Loucy (cell line): ENCODE measurements around the gene TRANK1.
A peak's percentile ranks its signal among the peaks of the same experiment; 100 is the strongest.

Source experiments
- H2AFZ ChIP-seq: fragments of 200-600 bp; sonication (generic); 2 replicates; pipeline ENCODE4 v1.6.0; 2016; ENCODE audit warnings: antibody characterized with exemption, mild to moderate bottlenecking, low read length, moderate library complexity
- H3F3A ChIP-seq: fragments of 200-600 bp; 2 replicates; pipeline ENCODE4 v1.6.0; 2016; ENCODE audit warnings: antibody characterized with exemption, low read depth, mild to moderate bottlenecking
- H3K27me3 ChIP-seq: fragments of 200-600 bp; sonication (generic); 2 replicates; pipeline ENCODE4 v1.6.1; 2014; ENCODE audit warnings: low read length, mild to moderate bottlenecking; ENCODE audit not compliant: insufficient read depth, poor library complexity, severe bottlenecking
- H3K36me3 ChIP-seq: fragments of 200-600 bp; sonication (generic); 2 replicates; pipeline ENCODE4 v1.6.1; 2016; ENCODE audit warnings: low read length; ENCODE audit not compliant: insufficient read depth
- H3K4me1 ChIP-seq: fragments of 200-600 bp; sonication (generic); 2 replicates; pipeline ENCODE4 v1.5.1; 2014; ENCODE audit warnings: low read length, mild to moderate bottlenecking; ENCODE audit not compliant: insufficient read depth, poor library complexity, severe bottlenecking
- H3K4me2 ChIP-seq: fragments of 200-600 bp; sonication (generic); 2 replicates; pipeline ENCODE4 v1.6.0; 2014; ENCODE audit warnings: antibody characterized with exemption, low read length, low read depth, mild to moderate bottlenecking; ENCODE audit not compliant: poor library complexity, severe bottlenecking
- H3K4me3 ChIP-seq: fragments of 200-600 bp; sonication (generic); 2 replicates; pipeline ENCODE4 v1.5.1; 2014; ENCODE audit warnings: low read length, mild to moderate bottlenecking, mixed read lengths; ENCODE audit not compliant: poor library complexity, severe bottlenecking
- H3K79me2 ChIP-seq: fragments of 200-600 bp; sonication (generic); 2 replicates; pipeline ENCODE4 v1.6.1; 2014; ENCODE audit warnings: low read length; ENCODE audit not compliant: insufficient read depth
- H3K9ac ChIP-seq: fragments of 200-600 bp; sonication (generic); 2 replicates; pipeline ENCODE4 v1.6.0; 2014; ENCODE audit warnings: mild to moderate bottlenecking, low read depth, low read length, moderate library complexity; ENCODE audit not compliant: poor library complexity, severe bottlenecking
- H3K9me2 ChIP-seq: fragments of 200-600 bp; sonication (generic); replicated peaks from 2 replicates; pipeline ENCODE4 v1.6.1; 2016; ENCODE audit warnings: low read depth, low read length, mixed read lengths
- H3K9me3 ChIP-seq: fragments of 200-600 bp; sonication (generic); 2 replicates; pipeline ENCODE4 v1.6.1; 2014; ENCODE audit warnings: mild to moderate bottlenecking, antibody characterized with exemption, low read length, low read depth; ENCODE audit not compliant: insufficient read depth
- H4K20me1 ChIP-seq: fragments of 200-600 bp; sonication (generic); 2 replicates; pipeline ENCODE4 v1.6.0; 2014; ENCODE audit warnings: antibody characterized with exemption, low read length, mild to moderate bottlenecking; ENCODE audit not compliant: insufficient read depth, poor library complexity, severe bottlenecking
- EZH2phosphoT487 ChIP-seq: fragments of 200-600 bp; IDR thresholded peaks from 2 replicates; pipeline ENCODE4 v1.6.1; 2018; ENCODE audit warnings: antibody characterized with exemption, mild to moderate bottlenecking, moderate library complexity, borderline replicate concordance
- TF ChIP-seq, protein P1 (sequence below): fragments of 200-600 bp; sonication (generic); conservative IDR thresholded peaks from 2 replicates; pipeline ENCODE4 v1.5.1; 2014; ENCODE audit warnings: mild to moderate bottlenecking, antibody characterized with exemption, low read length

Gene TRANK1

DNA sequence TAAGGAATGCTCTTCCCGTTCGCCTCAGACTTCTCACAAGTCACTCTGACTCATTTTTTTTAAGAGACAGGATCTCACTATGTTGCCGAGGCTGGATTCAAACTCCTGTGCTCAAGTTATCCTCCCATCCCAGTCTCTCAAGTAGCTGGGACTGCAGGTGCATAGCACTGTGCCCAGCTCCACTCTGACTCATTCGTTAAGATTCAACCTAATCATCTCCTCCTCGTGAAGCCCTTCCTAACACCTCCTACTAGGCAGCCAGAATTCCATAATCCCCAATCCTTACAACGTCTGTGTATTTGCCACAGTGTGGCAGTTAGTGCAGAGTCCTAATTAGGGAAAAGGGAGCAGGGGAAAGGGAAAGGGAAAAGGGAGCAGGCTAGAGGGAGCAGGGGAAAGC lies 154.1 kb downstream of the TRANK1 start:
- TF ChIP-seq, protein P1, sequence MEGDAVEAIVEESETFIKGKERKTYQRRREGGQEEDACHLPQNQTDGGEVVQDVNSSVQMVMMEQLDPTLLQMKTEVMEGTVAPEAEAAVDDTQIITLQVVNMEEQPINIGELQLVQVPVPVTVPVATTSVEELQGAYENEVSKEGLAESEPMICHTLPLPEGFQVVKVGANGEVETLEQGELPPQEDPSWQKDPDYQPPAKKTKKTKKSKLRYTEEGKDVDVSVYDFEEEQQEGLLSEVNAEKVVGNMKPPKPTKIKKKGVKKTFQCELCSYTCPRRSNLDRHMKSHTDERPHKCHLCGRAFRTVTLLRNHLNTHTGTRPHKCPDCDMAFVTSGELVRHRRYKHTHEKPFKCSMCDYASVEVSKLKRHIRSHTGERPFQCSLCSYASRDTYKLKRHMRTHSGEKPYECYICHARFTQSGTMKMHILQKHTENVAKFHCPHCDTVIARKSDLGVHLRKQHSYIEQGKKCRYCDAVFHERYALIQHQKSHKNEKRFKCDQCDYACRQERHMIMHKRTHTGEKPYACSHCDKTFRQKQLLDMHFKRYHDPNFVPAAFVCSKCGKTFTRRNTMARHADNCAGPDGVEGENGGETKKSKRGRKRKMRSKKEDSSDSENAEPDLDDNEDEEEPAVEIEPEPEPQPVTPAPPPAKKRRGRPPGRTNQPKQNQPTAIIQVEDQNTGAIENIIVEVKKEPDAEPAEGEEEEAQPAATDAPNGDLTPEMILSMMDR: no peak
- TF ChIP-seq EZH2phosphoT487: no peak
- no peaks in the 10 kb centered on the region for H3K9me2 ChIP-seq

DNA sequence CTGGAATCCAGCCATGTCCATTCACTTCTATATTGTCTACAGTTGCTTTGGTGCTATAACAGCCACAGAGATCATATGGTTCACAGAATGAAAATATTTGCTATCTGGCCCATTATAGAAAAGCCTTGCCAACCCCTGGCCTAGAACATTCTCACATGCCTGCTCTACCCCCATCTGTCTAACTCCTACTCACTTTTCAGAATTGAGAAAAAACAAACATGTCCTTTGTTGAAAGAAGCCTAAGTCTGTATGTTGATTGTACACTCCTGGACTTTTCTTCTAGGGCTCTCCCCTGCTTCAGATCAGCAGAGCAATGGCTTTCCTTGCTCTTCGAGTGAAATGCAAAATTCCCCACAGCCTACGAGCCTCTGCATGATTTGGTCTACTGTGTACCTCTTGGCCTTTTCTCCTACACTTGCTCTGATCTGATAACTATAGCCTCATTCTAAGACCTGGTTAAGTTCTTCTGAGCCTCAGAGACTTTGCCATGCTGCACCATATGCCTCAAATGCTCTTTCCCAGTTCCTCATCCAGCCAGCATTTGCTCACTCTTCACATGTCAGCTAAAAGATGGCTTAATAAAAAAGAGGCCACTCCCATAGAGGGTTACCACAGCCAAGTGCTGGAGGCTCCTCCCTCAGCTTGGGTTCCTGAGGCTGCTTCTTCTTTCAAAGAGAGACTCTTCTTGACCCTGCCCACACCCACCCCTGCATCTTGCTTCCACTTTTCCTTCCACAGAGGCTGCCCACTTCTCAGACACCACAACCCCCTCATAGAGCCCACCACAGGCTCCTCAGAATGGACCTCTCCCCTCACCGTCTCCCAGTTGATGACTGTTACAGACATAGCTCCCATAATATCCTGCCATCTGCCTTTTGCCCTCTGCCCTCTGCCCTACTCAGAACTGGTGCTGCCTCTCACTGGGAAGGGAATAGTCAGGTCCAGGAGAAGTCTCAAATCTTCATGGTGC lies 157.6 kb downstream of the TRANK1 start:
- Histone ChIP-seq H3K36me3 (no peaks in the 10 kb centered on the region), H4K20me1 (no peaks in the 10 kb centered on the region), H3K79me2 (no peaks in the 10 kb centered on the region), H3K9ac (no peak overlapping the region), H3K27me3 (no peaks in the 10 kb centered on the region), H3K4me2 (no peak overlapping the region), H3K4me1 (peaks cover 4% of the 10 kb centered on the region), H3K9me3 (no peaks in the 10 kb centered on the region), H3K4me3 (no peak overlapping the region), H2AFZ (peak overlapping the region; percentile 24), H3K9me2 (no peaks in the 10 kb centered on the region), H3F3A (no peaks in the 10 kb centered on the region)
- TF ChIP-seq, protein P1: no peak
- no peak for TF ChIP-seq EZH2phosphoT487

More for the DNA sequence above, 154.1 kb downstream of the TRANK1 start:
- Histone ChIP-seq H3F3A (no peaks in the 10 kb centered on the region), H3K36me3 (no peaks in the 10 kb centered on the region), H3K4me2 (no peak overlapping the region), H4K20me1 (no peaks in the 10 kb centered on the region), H3K4me1 (peaks cover 4% of the 10 kb centered on the region), H3K79me2 (no peaks in the 10 kb centered on the region), H3K9ac (no peak overlapping the region), H3K4me3 (no peak overlapping the region), H3K9me3 (no peaks in the 10 kb centered on the region), H3K27me3 (no peaks in the 10 kb centered on the region), H2AFZ (no peak overlapping the region)

DNA sequence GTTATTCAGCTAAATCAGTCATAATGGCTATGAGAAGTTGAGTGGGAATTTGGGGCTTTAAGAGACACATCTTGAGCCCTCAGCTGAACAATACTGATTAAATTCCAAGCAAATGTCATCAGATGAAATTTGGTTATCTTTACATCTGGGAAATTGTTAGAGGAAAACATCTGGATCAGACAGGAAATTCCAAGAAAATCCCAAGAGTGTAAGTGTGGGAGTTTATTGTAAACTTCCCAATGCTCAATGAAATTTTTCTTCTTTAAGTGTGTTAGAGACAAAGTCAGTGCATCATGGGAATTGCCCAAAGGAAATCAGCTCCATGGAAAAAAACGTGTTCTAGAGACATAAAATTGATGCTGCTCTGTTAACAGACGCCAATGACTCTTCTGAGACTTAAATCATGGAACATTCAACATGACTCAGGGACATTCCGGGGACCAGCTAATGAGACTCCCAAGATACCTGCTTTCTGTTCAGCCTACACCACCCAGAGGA lies 160.7 kb downstream of the TRANK1 start:
- H3K4me2 ChIP-seq: no peak overlapping the region
- H2AFZ ChIP-seq: no peak overlapping the region
- H4K20me1 ChIP-seq: no peaks in the 10 kb centered on the region
- H3K9me2 ChIP-seq: no peaks in the 10 kb centered on the region
- H3F3A ChIP-seq: no peaks in the 10 kb centered on the region
- TF ChIP-seq, protein P1: no peak
- TF ChIP-seq EZH2phosphoT487: no peak
- no peaks in the 10 kb centered on the region for H3K36me3 ChIP-seq
- H3K4me3 ChIP-seq: no peak overlapping the region
- no peak overlapping the region for H3K9ac ChIP-seq
- no peaks in the 10 kb centered on the region for H3K9me3 ChIP-seq
- no peaks in the 10 kb centered on the region for H3K79me2 ChIP-seq
- no peaks in the 10 kb centered on the region for H3K27me3 ChIP-seq
- H3K4me1 ChIP-seq: peaks cover 4% of the 10 kb centered on the region
